AG04449 (cell line): ENCODE data around the gene CCDC184.
"Not testable (repeated sequence)": the region's sequence is repeated elsewhere in the genome, so short reads cannot be mapped to it uniquely, and the experiment has no call there.

Experiments
- CTCF ChIA-PET: fragments of 350-600 bp; formaldehyde crosslinking; extraction: SDS; loops from one replicate; lab custom pipeline; 2021; ENCODE audit warnings: antibody characterized with exemption; lab: Yijun Ruan, JAX
- POLR2A ChIA-PET: fragments of 400-600, 350-600 bp; formaldehyde crosslinking; extraction: SDS; loops from one replicate; lab custom pipeline; 2020; ENCODE audit warnings: antibody characterized with exemption, inconsistent platforms; lab: Yijun Ruan, JAX
- DNase-seq: peaks from one replicate; pipeline ENCODE4 v3.0.0-alpha.2; 2010; ENCODE audit warnings: low read depth, low spot score
- H3K4me3 ChIP-seq: 2 replicates; pipeline ENCODE4 v1.5.1; 2011; ENCODE audit warnings: low read depth, mild to moderate bottlenecking, control low read depth, low read length
- CTCF ChIP-seq: IDR thresholded peaks from one replicate; pipeline ENCODE4 v1.5.1; 2011; ENCODE audit warnings: mild to moderate bottlenecking, moderate library complexity, low read length, control low read depth, inconsistent platforms; ENCODE audit not compliant: insufficient read depth; ENCODE audit errors: missing control alignments

CCDC184 gene

GRCh38 chr12:48202766-48203165, 19.3 kb downstream of the CCDC184 start:
- no peak for TF ChIP-seq CTCF
- no peak for DNase-seq
- ChIA-PET POLR2A (no interaction called here), CTCF (no interaction called here)
- no peak overlapping the region for H3K4me3 ChIP-seq

- no peak for TF ChIP-seq CTCF
- POLR2A ChIA-PET, result no interaction called here
- CTCF ChIA-PET, result no interaction called here
- H3K4me3 ChIP-seq, result no peak within 1 kb of the TSS
- no peak for DNase-seq
Observed at GRCh38 chr12:48203192-48203591, 19.7 kb downstream of the CCDC184 start, which contains the start of gene OR10AD1. Gene OR10AD1, minus strand, starts transcription at chr12:48203292. Its CDS starts 0 bp downstream, at chr12:48203292.

DNA sequence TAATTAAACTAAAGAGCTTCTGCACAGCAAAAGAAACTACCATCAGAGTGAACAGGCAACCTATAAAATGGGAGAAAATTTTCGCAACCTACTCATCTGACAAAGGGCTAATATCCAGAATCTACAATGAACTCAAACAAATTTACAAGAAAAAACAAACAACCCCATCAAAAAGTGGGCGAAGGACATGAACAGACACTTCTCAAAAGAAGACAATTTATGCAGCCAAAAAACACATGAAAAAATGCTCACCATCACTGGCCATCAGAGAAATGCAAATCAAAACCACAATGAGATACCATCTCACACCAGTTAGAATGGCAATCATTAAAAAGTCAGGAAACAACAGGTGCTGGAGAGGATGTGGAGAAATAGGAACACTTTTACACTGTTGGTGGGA, 26.1 kb downstream of the CCDC184 start:
- DNase-seq, H3K4me3 ChIP-seq, CTCF ChIA-PET, POLR2A ChIA-PET: not testable (repeated sequence)

GRCh38 chr12:48216785-48217184, 33.3 kb downstream of the CCDC184 start:
- H3K4me3 ChIP-seq, result no peak overlapping the region
- CTCF ChIA-PET, result interaction anchor here (1.1 kb wide), 1 partner anchor 17 kb away, joined by 3 read pairs; no protein-coding TSS in a partner anchor
- POLR2A ChIA-PET, result no interaction called here
- no peak for DNase-seq
- no peak for TF ChIP-seq CTCF

GRCh38 chr12:48219631-48220030, 36.2 kb downstream of the CCDC184 start:
- no peak for TF ChIP-seq CTCF
- no peak overlapping the region for H3K4me3 ChIP-seq
- ChIA-PET CTCF (no interaction called here), POLR2A (no interaction called here)
- DNase-seq, result no peak

GRCh38 chr12:48220701-48221100, 37.3 kb downstream of the CCDC184 start:
- H3K4me3 ChIP-seq, result no peak overlapping the region
- no peak for DNase-seq
- ChIA-PET POLR2A (no interaction called here), CTCF (no interaction called here)
- TF ChIP-seq CTCF, result no peak

- no peak overlapping the region for H3K4me3 ChIP-seq
- CTCF ChIA-PET, result no interaction called here
- DNase-seq, result no peak
- POLR2A ChIA-PET, result no interaction called here
- TF ChIP-seq CTCF, result no peak
Observed at GRCh38 chr12:48221645-48222044, 38.2 kb downstream of the CCDC184 start.

GRCh38 chr12:48224533-48224932, 41.1 kb downstream of the CCDC184 start:
- CTCF ChIA-PET, POLR2A ChIA-PET: not testable (repeated sequence)

GRCh38 chr12:48231169-48231958, 47.9 kb downstream of the CCDC184 start:
- H3K4me3 ChIP-seq, CTCF ChIA-PET, DNase-seq, POLR2A ChIA-PET: not testable (repeated sequence)

More at GRCh38 chr12:48224533-48224932, 41.1 kb downstream of the CCDC184 start:
- not testable (repeated sequence) for H3K4me3 ChIP-seq, DNase-seq
